ENCODE results near the gene TPRG1L.

Gene TPRG1L

DNA sequence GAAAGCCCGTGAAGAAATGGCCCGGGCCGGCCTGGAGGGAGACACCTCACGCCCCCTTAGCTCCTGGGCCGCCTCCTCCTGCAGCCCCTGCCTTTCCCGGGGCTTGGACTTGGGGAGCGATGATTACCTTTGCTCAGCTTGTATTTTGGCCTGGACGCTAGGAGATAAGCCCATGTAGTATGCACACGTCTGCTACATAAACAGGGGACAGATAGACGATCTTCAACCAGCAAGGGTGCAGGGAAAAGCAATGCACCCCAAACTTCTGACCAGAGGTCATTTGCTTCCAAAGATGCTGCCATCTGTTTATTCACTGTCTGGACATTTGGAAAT lies 28.4 kb downstream of the TPRG1L start:
- H3K27ac ChIP-seq (ENCODE audit: extremely low read depth, low read depth, low read length): no peak overlapping the region
- CTCF ChIA-PET: interaction anchor here (1.1 to 1.3 kb wide), 3 partner anchors 70 to 200 kb away, joined by 4 to 5 read pairs (median 5); no protein-coding TSS in a partner anchor

More for the DNA sequence above, 28.4 kb downstream of the TPRG1L start:
- TF ChIP-seq OVOL3 (tag by site-specific recombination; IDR thresholded peaks at IDR 0.05) (no peak), PRDM2 (tag by site-specific recombination; IDR thresholded peaks at IDR 0.05; ENCODE audit: borderline replicate concordance) (no peak), ZNF664 (tag by site-specific recombination; IDR thresholded peaks at IDR 0.05) (no peak), ZNF549 (tag by site-specific recombination; IDR thresholded peaks at IDR 0.05) (no peak), CTCF (tag by site-specific recombination; IDR thresholded peaks at IDR 0.05) (no peak), ZNF626 (tag by site-specific recombination; IDR thresholded peaks at IDR 0.05) (no peak), ZNF133 (tag by site-specific recombination; IDR thresholded peaks at IDR 0.05) (no peak), ZNF677 (tag by site-specific recombination; IDR thresholded peaks at IDR 0.05) (no peak)
- TF ChIP-seq, protein P1, sequence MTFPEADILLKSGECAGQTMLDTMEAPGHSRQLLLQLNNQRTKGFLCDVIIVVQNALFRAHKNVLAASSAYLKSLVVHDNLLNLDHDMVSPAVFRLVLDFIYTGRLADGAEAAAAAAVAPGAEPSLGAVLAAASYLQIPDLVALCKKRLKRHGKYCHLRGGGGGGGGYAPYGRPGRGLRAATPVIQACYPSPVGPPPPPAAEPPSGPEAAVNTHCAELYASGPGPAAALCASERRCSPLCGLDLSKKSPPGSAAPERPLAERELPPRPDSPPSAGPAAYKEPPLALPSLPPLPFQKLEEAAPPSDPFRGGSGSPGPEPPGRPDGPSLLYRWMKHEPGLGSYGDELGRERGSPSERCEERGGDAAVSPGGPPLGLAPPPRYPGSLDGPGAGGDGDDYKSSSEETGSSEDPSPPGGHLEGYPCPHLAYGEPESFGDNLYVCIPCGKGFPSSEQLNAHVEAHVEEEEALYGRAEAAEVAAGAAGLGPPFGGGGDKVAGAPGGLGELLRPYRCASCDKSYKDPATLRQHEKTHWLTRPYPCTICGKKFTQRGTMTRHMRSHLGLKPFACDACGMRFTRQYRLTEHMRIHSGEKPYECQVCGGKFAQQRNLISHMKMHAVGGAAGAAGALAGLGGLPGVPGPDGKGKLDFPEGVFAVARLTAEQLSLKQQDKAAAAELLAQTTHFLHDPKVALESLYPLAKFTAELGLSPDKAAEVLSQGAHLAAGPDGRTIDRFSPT (tag by site-specific recombination; IDR thresholded peaks at IDR 0.05): no peak
- TF ChIP-seq, protein P2, sequence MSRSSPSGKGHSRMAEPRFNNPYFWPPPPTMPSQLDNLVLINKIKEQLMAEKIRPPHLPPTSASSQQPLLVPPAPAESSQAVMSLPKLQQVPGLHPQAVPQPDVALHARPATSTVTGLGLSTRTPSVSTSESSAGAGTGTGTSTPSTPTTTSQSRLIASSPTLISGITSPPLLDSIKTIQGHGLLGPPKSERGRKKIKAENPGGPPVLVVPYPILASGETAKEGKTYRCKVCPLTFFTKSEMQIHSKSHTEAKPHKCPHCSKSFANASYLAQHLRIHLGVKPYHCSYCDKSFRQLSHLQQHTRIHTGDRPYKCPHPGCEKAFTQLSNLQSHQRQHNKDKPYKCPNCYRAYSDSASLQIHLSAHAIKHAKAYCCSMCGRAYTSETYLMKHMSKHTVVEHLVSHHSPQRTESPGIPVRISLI (tag by site-specific recombination; IDR thresholded peaks at IDR 0.05): no peak
- H3K4me1 ChIP-seq (ENCODE audit: control insufficient read depth, insufficient read depth, low read length): no peaks in the 10 kb centered on the region
- H3K36me3 ChIP-seq (ENCODE audit: control insufficient read depth in 2 of 2, insufficient read depth in 1 of 2, low read length in 2 of 2): peaks cover 0 to 3% of the 10 kb centered on the region in 2 experiments; a peak in 1 of 3 replicates
- peak overlapping the region; percentile 68 for H3K4me3 ChIP-seq (ENCODE audit: low read depth, low read length)
- no peaks in the 10 kb centered on the region for H3K9me3 ChIP-seq (ENCODE audit: control insufficient read depth, insufficient read depth, low read depth, low read length)
- POLR2A ChIA-PET: interaction anchor here (0.6 to 1.6 kb wide), 3 partner anchors 11 to 248 kb away, joined by 3 to 4 read pairs (median 3); no protein-coding TSS in a partner anchor
